ENCODE results near the gene KRT5.

DNA sequence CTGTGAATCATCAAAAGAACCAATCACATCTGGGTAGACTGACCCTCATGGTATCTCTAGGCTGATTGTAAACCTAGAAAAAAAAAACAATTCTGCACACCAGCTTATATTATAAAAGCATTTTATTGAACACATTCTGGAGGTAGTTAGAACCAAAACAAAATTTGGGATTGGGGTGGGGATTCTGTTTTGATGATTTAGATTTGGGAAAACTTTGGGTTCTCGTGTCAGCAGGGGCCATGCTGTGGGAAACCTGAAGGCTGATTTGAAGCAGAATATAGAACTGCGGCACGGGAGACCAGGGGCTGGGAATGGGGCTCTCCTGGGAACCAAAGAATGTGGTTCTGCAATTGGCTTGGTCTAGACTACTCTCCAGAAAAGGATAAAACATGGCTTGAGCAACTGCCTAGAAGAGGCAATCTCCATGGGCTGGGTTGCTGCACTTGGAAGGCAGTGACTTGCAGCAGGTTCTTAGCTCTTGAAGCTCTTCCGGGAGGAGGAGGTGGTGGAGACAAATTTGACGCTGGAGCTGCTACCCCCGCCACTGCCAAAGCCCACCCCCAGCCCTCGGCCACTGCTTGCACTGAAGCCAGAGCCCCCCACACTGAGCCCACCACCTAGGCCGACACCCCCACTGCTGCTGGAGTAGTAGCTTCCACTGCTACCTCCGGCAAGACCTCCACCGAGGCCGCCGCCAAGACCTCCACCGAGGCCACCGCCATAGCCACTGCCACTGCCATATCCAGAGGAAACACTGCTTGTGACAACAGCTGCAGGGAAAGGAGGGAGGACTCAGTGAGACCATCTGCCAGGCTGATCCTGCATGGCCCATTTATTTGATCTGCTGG, 5.5 kb downstream of the KRT5 start:
- TF ChIP-seq EZH2 (IDR thresholded peaks at IDR 0.05; ENCODE audit: borderline replicate concordance): no peak
- TF ChIP-seq, protein P1, sequence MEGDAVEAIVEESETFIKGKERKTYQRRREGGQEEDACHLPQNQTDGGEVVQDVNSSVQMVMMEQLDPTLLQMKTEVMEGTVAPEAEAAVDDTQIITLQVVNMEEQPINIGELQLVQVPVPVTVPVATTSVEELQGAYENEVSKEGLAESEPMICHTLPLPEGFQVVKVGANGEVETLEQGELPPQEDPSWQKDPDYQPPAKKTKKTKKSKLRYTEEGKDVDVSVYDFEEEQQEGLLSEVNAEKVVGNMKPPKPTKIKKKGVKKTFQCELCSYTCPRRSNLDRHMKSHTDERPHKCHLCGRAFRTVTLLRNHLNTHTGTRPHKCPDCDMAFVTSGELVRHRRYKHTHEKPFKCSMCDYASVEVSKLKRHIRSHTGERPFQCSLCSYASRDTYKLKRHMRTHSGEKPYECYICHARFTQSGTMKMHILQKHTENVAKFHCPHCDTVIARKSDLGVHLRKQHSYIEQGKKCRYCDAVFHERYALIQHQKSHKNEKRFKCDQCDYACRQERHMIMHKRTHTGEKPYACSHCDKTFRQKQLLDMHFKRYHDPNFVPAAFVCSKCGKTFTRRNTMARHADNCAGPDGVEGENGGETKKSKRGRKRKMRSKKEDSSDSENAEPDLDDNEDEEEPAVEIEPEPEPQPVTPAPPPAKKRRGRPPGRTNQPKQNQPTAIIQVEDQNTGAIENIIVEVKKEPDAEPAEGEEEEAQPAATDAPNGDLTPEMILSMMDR (IDR thresholded peaks at IDR 0.05; ENCODE audit: poor library complexity): no peak
